ENCODE measurements around the gene ARHGAP6.

Gene ARHGAP6

DNA sequence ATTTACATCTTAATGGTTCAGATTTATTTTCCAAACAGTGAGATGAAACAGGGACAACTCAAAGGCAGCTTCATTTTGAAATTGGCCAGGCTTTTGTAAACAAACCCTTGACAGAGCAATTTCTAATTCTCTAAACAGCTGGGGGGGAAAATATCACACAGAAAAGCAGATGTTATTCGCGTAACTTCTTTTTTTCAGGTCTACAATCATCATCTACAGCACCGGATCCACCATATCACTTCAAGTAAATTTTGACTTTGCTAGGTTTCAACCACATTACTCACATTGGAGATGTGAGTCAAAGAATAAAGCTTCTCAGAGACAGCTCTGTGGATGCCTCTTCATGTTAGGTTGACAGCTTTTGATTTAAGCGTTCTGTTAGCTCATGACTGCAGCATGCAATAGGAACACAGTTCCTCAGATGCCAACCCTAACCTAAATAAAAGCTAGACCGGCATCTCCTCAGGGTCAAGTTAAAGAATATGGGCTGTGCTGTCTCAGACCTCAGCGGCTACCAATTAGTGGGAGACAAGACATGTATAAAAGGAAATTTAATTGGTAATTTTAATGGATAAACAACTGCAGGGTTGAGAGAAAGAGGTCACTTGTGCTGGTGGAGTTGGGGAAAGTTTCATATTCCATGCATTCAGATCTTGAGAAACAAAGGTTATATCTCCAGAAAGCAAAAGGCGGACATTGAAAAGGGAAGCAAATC, 345.8 kb downstream of the ARHGAP6 start:
- Histone ChIP-seq H3K9ac (ENCODE audit: low read length in 5 of 5) (no peak overlapping the region), H3K4me3 (ENCODE audit: low read depth in 1 of 5, low read length in 5 of 5) (no peak overlapping the region), H3K9me3 (ENCODE audit: control insufficient read depth in 5 of 5, low read length in 5 of 5) (peaks cover 0 to 9% (median 6%) of the 10 kb centered on the region in 5 donors), H3K27me3 (ENCODE audit: control insufficient read depth in 5 of 5, insufficient read depth in 4 of 5, low read length in 5 of 5) (peaks cover 0 to 8% (median 0%) of the 10 kb centered on the region in 5 donors), H3K4me1 (ENCODE audit: control insufficient read depth in 5 of 5, insufficient read depth in 5 of 5, low read length in 5 of 5) (no peaks in the 10 kb centered on the region), H3K27ac (ENCODE audit: low read depth, low read length) (no peak overlapping the region), H3K36me3 (ENCODE audit: control insufficient read depth in 5 of 5, insufficient read depth in 5 of 5, low read length in 5 of 5) (no peaks in the 10 kb centered on the region)

DNA sequence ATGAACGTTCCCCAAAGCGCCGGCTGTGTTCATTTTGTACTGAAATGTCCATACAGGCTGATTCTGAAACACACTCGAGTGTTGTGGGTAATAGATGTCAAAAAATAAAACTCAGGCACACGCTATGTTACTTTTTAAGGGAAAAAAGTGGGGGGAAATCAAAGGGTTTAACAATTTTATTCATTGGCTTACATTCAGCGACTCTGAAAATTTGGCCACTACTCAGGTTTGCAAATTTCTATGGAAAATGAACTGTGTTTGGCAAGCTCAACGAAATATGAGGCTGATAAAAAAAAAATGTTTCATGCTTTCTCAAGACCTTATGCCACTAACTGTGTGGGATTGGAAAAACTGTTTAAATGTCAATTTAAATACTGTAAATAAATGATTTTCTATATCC, 354.0 kb downstream of the ARHGAP6 start:
- H3K9ac ChIP-seq (ENCODE audit: low read length in 5 of 5): no peak overlapping the region
- no peaks in the 10 kb centered on the region for H3K36me3 ChIP-seq (ENCODE audit: control insufficient read depth in 5 of 5, insufficient read depth in 5 of 5, low read length in 5 of 5)

DNA sequence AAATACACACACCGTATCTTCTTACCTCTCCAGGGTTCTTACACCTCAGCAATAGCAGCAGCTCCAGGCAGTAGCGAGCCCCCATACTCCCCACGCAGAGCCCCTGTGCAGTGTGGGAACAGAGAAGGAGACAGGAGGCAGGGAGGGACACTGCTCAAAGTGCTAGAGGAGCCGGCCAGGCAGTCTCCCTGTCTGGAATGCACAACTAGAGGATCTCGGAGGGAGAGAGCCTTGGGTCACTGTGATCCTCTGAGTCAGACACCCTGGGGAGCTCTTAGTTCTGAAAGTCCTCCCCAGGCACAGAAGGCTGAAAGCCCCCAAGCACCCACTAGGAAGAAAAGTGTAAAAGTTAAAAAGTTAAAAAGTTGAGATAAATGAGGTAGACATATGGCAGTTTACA, 356.5 kb downstream of the ARHGAP6 start:
- no peaks in the 10 kb centered on the region for H3K36me3 ChIP-seq (ENCODE audit: control insufficient read depth in 5 of 5, insufficient read depth in 5 of 5, low read length in 5 of 5)
- H3K9ac ChIP-seq (ENCODE audit: low read length in 5 of 5): no peak overlapping the region
- H3K4me1 ChIP-seq (ENCODE audit: control insufficient read depth in 5 of 5, insufficient read depth in 5 of 5, low read length in 5 of 5): no peaks in the 10 kb centered on the region
- no peak overlapping the region for H3K4me3 ChIP-seq (ENCODE audit: low read depth in 1 of 5, low read length in 5 of 5)
- no peak overlapping the region for H3K27ac ChIP-seq (ENCODE audit: low read depth, low read length)
- no peaks in the 10 kb centered on the region for H3K9me3 ChIP-seq (ENCODE audit: control insufficient read depth in 5 of 5, low read length in 5 of 5)
- H3K27me3 ChIP-seq (ENCODE audit: control insufficient read depth in 5 of 5, insufficient read depth in 4 of 5, low read length in 5 of 5): peaks cover 0 to 9% (median 2%) of the 10 kb centered on the region in 5 donors

More for the DNA sequence above, 354.0 kb downstream of the ARHGAP6 start:
- H3K4me3 ChIP-seq (ENCODE audit: low read depth in 1 of 5, low read length in 5 of 5): no peak overlapping the region
- no peaks in the 10 kb centered on the region for H3K9me3 ChIP-seq (ENCODE audit: control insufficient read depth in 5 of 5, low read length in 5 of 5)
- H3K4me1 ChIP-seq (ENCODE audit: control insufficient read depth in 5 of 5, insufficient read depth in 5 of 5, low read length in 5 of 5): no peaks in the 10 kb centered on the region
- H3K27me3 ChIP-seq (ENCODE audit: control insufficient read depth in 5 of 5, insufficient read depth in 4 of 5, low read length in 5 of 5): peaks cover 0 to 8% (median 0%) of the 10 kb centered on the region in 5 donors
- H3K27ac ChIP-seq (ENCODE audit: low read depth, low read length): no peak overlapping the region

- H3K36me3 ChIP-seq (ENCODE audit: control insufficient read depth in 5 of 5, insufficient read depth in 5 of 5, low read length in 5 of 5): no peaks in the 10 kb centered on the region
- H3K4me1 ChIP-seq (ENCODE audit: control insufficient read depth in 5 of 5, insufficient read depth in 5 of 5, low read length in 5 of 5): no peaks in the 10 kb centered on the region
- no peak overlapping the region for H3K4me3 ChIP-seq (ENCODE audit: low read depth in 1 of 5, low read length in 5 of 5)
- H3K27me3 ChIP-seq (ENCODE audit: control insufficient read depth in 5 of 5, insufficient read depth in 4 of 5, low read length in 5 of 5): peaks cover 0 to 9% (median 2%) of the 10 kb centered on the region in 5 donors
- no peaks in the 10 kb centered on the region for H3K9me3 ChIP-seq (ENCODE audit: control insufficient read depth in 5 of 5, low read length in 5 of 5)
- H3K9ac ChIP-seq (ENCODE audit: low read length in 5 of 5): no peak overlapping the region
- no peak overlapping the region for H3K27ac ChIP-seq (ENCODE audit: low read depth, low read length)
Measured at GRCh38 chrX:11305641-11306040, 360.1 kb downstream of the ARHGAP6 start.

DNA sequence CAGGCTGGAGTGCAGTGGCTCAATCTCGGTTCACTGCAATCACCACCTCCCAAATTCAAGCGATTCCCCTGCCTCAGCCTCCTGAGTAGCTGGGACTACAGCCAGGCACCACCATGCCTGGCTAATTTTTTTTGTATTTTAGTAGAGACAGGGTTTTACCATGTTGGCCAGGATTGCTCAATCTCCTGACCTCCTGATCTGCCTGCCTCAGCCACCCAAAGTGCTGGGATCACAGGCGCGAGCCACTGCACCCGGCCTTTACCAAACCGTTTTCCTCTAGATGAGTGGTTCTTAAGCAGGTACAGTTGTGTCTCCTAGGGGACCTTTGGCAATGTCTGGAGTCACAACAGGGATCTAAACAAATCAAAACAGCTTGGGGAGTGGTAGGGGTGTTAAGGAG, 360.9 kb downstream of the ARHGAP6 start:
- Histone ChIP-seq H3K36me3 (ENCODE audit: control insufficient read depth in 5 of 5, insufficient read depth in 5 of 5, low read length in 5 of 5) (no peaks in the 10 kb centered on the region), H3K4me1 (ENCODE audit: control insufficient read depth in 5 of 5, insufficient read depth in 5 of 5, low read length in 5 of 5) (no peaks in the 10 kb centered on the region), H3K27me3 (ENCODE audit: control insufficient read depth in 5 of 5, insufficient read depth in 4 of 5, low read length in 5 of 5) (peaks cover 0 to 9% (median 2%) of the 10 kb centered on the region in 5 donors), H3K9me3 (ENCODE audit: control insufficient read depth in 5 of 5, low read length in 5 of 5) (no peaks in the 10 kb centered on the region), H3K4me3 (ENCODE audit: low read depth in 1 of 5, low read length in 5 of 5) (no peak overlapping the region), H3K27ac (ENCODE audit: low read depth, low read length) (no peak overlapping the region), H3K9ac (ENCODE audit: low read length in 5 of 5) (no peak overlapping the region)

DNA sequence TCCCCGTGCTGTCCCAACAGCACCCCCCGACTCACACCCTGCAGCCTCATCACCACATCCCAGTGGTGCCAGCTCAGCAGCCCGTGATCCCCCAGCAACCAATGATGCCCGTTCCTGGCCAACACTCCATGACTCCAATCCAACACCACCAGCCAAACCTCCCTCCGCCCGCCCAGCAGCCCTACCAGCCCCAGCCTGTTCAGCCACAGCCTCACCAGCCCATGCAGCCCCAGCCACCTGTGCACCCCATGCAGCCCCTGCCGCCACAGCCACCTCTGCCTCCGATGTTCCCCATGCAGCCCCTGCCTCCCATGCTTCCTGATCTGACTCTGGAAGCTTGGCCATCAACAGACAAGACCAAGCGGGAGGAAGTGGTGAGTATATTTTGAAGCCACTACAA, 367.1 kb downstream of the ARHGAP6 start:
- Histone ChIP-seq H3K4me3 (ENCODE audit: low read depth in 1 of 5, low read length in 5 of 5) (no peak overlapping the region), H3K27ac (ENCODE audit: low read depth, low read length) (no peak overlapping the region), H3K9me3 (ENCODE audit: control insufficient read depth in 5 of 5, low read length in 5 of 5) (no peaks in the 10 kb centered on the region), H3K9ac (ENCODE audit: low read length in 5 of 5) (no peak overlapping the region), H3K27me3 (ENCODE audit: control insufficient read depth in 5 of 5, insufficient read depth in 4 of 5, low read length in 5 of 5) (peaks cover 0 to 4% (median 3%) of the 10 kb centered on the region in 5 donors), H3K36me3 (ENCODE audit: control insufficient read depth in 5 of 5, insufficient read depth in 5 of 5, low read length in 5 of 5) (no peaks in the 10 kb centered on the region), H3K4me1 (ENCODE audit: control insufficient read depth in 5 of 5, insufficient read depth in 5 of 5, low read length in 5 of 5) (no peaks in the 10 kb centered on the region)

GRCh38 chrX:11296051-11296450, 369.7 kb downstream of the ARHGAP6 start:
- peaks cover 0 to 4% (median 3%) of the 10 kb centered on the region in 5 donors for H3K27me3 ChIP-seq (ENCODE audit: control insufficient read depth in 5 of 5, insufficient read depth in 4 of 5, low read length in 5 of 5)
- H3K9me3 ChIP-seq (ENCODE audit: control insufficient read depth in 5 of 5, low read length in 5 of 5): no peaks in the 10 kb centered on the region
- no peak overlapping the region for H3K9ac ChIP-seq (ENCODE audit: low read length in 5 of 5)
- H3K4me3 ChIP-seq (ENCODE audit: low read depth in 1 of 5, low read length in 5 of 5): no peak overlapping the region
- H3K27ac ChIP-seq (ENCODE audit: low read depth, low read length): no peak overlapping the region
- H3K4me1 ChIP-seq (ENCODE audit: control insufficient read depth in 5 of 5, insufficient read depth in 5 of 5, low read length in 5 of 5): no peaks in the 10 kb centered on the region
- no peaks in the 10 kb centered on the region for H3K36me3 ChIP-seq (ENCODE audit: control insufficient read depth in 5 of 5, insufficient read depth in 5 of 5, low read length in 5 of 5)

GRCh38 chrX:11293113-11293512, 372.6 kb downstream of the ARHGAP6 start, which contains the start of gene AMELX:
Gene AMELX, plus strand, starts transcription at chrX:11293413. Its CDS starts 1,376 bp downstream, at chrX:11294789.
- Histone ChIP-seq H3K36me3 (ENCODE audit: control insufficient read depth in 5 of 5, insufficient read depth in 5 of 5, low read length in 5 of 5) (no peaks in the 10 kb centered on the region), H3K27me3 (ENCODE audit: control insufficient read depth in 5 of 5, insufficient read depth in 4 of 5, low read length in 5 of 5) (peaks cover 0 to 4% (median 0%) of the 10 kb centered on the region in 5 donors), H3K9me3 (ENCODE audit: control insufficient read depth in 5 of 5, low read length in 5 of 5) (no peaks in the 10 kb centered on the region), H3K4me1 (ENCODE audit: control insufficient read depth in 5 of 5, insufficient read depth in 5 of 5, low read length in 5 of 5) (no peaks in the 10 kb centered on the region), H3K27ac (ENCODE audit: low read depth, low read length) (no peak within 1 kb of the TSS), H3K9ac (ENCODE audit: low read length in 5 of 5) (no peak within 1 kb of the TSS), H3K4me3 (ENCODE audit: low read depth in 1 of 5, low read length in 5 of 5) (no peak within 1 kb of the TSS)

- Histone ChIP-seq H3K36me3 (ENCODE audit: control insufficient read depth in 5 of 5, insufficient read depth in 5 of 5, low read length in 5 of 5) (no peaks in the 10 kb centered on the region), H3K27me3 (ENCODE audit: control insufficient read depth in 5 of 5, insufficient read depth in 4 of 5, low read length in 5 of 5) (peaks cover 0 to 10% (median 0%) of the 10 kb centered on the region in 5 donors), H3K4me1 (ENCODE audit: control insufficient read depth in 5 of 5, insufficient read depth in 5 of 5, low read length in 5 of 5) (no peaks in the 10 kb centered on the region), H3K27ac (ENCODE audit: low read depth, low read length) (no peak overlapping the region), H3K9me3 (ENCODE audit: control insufficient read depth in 5 of 5, low read length in 5 of 5) (no peaks in the 10 kb centered on the region), H3K4me3 (ENCODE audit: low read depth in 1 of 5, low read length in 5 of 5) (no peak overlapping the region), H3K9ac (ENCODE audit: low read length in 5 of 5) (no peak overlapping the region)
Measured at GRCh38 chrX:11290416-11291102, 375.2 kb downstream of the ARHGAP6 start.

GRCh38 chrX:11287505-11287904, 378.2 kb downstream of the ARHGAP6 start:
- Histone ChIP-seq H3K36me3 (ENCODE audit: control insufficient read depth in 5 of 5, insufficient read depth in 5 of 5, low read length in 5 of 5) (no peaks in the 10 kb centered on the region), H3K9ac (ENCODE audit: low read length in 5 of 5) (no peak overlapping the region), H3K9me3 (ENCODE audit: control insufficient read depth in 5 of 5, low read length in 5 of 5) (peaks cover 0 to 3% (median 0%) of the 10 kb centered on the region in 5 donors), H3K4me1 (ENCODE audit: control insufficient read depth in 5 of 5, insufficient read depth in 5 of 5, low read length in 5 of 5) (no peaks in the 10 kb centered on the region), H3K27me3 (ENCODE audit: control insufficient read depth in 5 of 5, insufficient read depth in 4 of 5, low read length in 5 of 5) (peaks cover 0 to 10% (median 0%) of the 10 kb centered on the region in 5 donors), H3K27ac (ENCODE audit: low read depth, low read length) (no peak overlapping the region), H3K4me3 (ENCODE audit: low read depth in 1 of 5, low read length in 5 of 5) (no peak overlapping the region)
